ENCODE data around the gene NELL2. TPM values are rescaled to one million over a fixed set of nuclear protein-coding genes. Genes with fewer than 3 reads are reported as not detected.

Gene NELL2
- total and polyA plus RNA-seq, 7 donors: 0.17 to 1.8 (median 0.30) TPM; not detected in 3

DNA sequence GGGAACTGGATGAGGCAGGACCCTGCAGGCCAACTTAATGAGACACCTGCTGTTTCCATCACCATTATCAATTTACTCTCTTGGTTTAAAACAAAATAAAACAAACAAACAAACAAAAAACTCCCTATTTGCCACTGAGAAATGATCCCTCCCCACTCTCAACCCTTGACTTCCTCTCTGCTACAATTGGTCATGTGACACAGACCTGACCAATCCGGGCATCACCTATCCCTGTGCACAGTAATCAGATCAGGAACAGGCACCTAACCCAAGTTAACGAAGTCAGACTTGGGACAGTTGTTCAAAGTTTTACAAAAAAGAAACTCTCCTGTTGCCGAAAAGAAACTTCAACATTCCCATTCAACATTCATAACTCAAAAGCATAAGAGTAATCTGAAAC, 58.4 kb downstream of the NELL2 start:
- ATAC-seq: no peak
- Histone ChIP-seq H3K27me3 (ENCODE audit: insufficient read depth in 3 of 3, low read length in 2 of 3) (no peaks in the 10 kb centered on the region), H3K36me3 (ENCODE audit: insufficient read depth in 1 of 2, low read depth in 1 of 2) (no peaks in the 10 kb centered on the region), H3K9me3 (no peaks in the 10 kb centered on the region), H3K27ac (no peak overlapping the region), H3K4me3 (no peak overlapping the region), H3K4me1 (no peaks in the 10 kb centered on the region)
- intact Hi-C loops (cut with DNase I): no loop called here
- 87 to 89% (median 88%) methylated on average over 3 of the region's 3 CpGs for WGBS, 3 donors
- TF ChIP-seq, protein P1, sequence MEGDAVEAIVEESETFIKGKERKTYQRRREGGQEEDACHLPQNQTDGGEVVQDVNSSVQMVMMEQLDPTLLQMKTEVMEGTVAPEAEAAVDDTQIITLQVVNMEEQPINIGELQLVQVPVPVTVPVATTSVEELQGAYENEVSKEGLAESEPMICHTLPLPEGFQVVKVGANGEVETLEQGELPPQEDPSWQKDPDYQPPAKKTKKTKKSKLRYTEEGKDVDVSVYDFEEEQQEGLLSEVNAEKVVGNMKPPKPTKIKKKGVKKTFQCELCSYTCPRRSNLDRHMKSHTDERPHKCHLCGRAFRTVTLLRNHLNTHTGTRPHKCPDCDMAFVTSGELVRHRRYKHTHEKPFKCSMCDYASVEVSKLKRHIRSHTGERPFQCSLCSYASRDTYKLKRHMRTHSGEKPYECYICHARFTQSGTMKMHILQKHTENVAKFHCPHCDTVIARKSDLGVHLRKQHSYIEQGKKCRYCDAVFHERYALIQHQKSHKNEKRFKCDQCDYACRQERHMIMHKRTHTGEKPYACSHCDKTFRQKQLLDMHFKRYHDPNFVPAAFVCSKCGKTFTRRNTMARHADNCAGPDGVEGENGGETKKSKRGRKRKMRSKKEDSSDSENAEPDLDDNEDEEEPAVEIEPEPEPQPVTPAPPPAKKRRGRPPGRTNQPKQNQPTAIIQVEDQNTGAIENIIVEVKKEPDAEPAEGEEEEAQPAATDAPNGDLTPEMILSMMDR (IDR thresholded peaks at IDR 0.05): no peak
- no peak for DNase-seq

DNA sequence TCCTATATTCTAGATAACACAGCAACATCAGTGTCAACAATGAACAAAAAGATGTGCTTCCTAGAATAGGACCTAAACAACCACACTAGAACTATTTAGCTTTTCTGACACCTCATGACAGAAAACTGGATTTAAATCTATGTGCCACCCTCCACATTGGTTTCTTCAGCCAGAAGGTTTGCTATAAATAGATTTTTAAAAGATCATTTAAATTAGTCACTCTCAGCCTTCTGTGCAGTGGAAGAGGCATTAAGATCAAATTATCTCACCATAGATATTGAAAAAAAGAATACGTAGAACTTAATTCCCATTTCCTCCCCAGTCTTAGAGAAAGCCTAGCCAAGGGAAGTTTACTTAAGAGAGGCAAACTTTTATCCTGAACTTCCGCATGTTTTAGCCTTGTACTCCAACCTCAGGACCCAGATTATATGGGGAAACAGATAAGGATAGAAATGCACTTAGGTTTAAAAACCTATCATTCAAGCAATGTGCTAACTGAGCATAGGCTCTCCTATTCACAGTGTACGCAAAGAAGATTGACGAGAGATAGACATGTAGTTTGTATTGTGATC, 59.6 kb downstream of the NELL2 start:
- Histone ChIP-seq H3K9me3 (no peaks in the 10 kb centered on the region), H3K27me3 (ENCODE audit: insufficient read depth in 3 of 3, low read length in 2 of 3) (no peaks in the 10 kb centered on the region), H3K36me3 (ENCODE audit: insufficient read depth in 1 of 2, low read depth in 1 of 2) (no peaks in the 10 kb centered on the region), H3K27ac (no peak overlapping the region), H3K4me1 (no peaks in the 10 kb centered on the region), H3K4me3 (no peak overlapping the region)
- TF ChIP-seq, protein P1 (IDR thresholded peaks at IDR 0.05): no peak
- WGBS, 3 donors: 68 to 79% (median 79%) methylated on average over 4 of the region's 4 CpGs
- ATAC-seq: no peak
- no peak for DNase-seq
- intact Hi-C loops (cut with DNase I): no loop called here

DNA sequence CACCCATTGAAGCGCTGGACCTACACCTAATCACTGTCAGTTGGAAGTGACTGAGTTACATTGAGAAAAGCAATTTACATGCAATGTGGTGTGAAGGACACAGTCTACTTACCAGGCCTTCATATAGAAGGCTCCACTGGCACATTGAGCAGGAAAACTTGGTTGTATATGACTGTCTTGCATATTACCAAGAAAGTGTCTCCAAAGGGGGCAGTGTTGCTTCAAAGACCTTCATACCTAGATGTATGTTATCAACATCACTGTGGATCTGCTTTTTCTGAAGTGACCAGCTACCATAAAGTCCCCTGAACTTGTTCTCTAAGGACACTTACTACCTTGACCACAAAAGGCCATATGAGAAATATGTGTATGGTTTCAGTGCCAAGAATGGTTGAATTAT, 64.1 kb downstream of the NELL2 start:
- WGBS, 3 donors: 93 to 100% (median 94%) methylated on average over 1 of the region's 1 CpG
- Histone ChIP-seq H3K9me3 (no peaks in the 10 kb centered on the region), H3K4me3 (no peak overlapping the region), H3K4me1 (no peaks in the 10 kb centered on the region), H3K36me3 (ENCODE audit: insufficient read depth in 1 of 2, low read depth in 1 of 2) (no peaks in the 10 kb centered on the region), H3K27ac (no peak overlapping the region), H3K27me3 (ENCODE audit: insufficient read depth in 3 of 3, low read length in 2 of 3) (no peaks in the 10 kb centered on the region)
- DNase-seq: no peak
- TF ChIP-seq, protein P1 (IDR thresholded peaks at IDR 0.05): no peak
- ATAC-seq: no peak
- intact Hi-C loops (cut with DNase I): no loop called here

DNA sequence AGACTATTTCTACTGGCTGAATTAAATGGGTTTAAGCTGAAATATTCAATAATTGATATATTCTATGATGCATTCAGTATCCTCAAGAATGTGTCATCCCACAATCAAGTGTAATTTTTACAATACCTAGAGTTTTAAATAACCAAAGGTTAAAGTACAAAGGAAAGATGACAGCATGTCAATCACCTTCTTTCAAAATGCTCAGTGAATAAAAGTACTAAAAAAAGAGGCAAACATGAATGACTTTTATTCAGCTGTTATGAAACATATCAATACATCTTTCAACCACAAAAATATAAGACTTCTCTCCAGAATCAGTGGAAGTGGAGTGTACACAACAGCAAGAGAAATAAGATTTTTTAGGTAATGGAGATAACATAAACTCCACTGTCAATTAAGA, 72.0 kb downstream of the NELL2 start:
- Histone ChIP-seq H3K27me3 (ENCODE audit: insufficient read depth in 3 of 3, low read length in 2 of 3) (no peaks in the 10 kb centered on the region), H3K4me1 (no peaks in the 10 kb centered on the region), H3K36me3 (ENCODE audit: insufficient read depth in 1 of 2, low read depth in 1 of 2) (no peaks in the 10 kb centered on the region), H3K4me3 (no peak overlapping the region), H3K27ac (no peak overlapping the region), H3K9me3 (no peaks in the 10 kb centered on the region)
- no peak for ATAC-seq
- TF ChIP-seq, protein P1 (IDR thresholded peaks at IDR 0.05): no peak
- DNase-seq: no peak
- intact Hi-C loops (cut with DNase I): no loop called here

DNA sequence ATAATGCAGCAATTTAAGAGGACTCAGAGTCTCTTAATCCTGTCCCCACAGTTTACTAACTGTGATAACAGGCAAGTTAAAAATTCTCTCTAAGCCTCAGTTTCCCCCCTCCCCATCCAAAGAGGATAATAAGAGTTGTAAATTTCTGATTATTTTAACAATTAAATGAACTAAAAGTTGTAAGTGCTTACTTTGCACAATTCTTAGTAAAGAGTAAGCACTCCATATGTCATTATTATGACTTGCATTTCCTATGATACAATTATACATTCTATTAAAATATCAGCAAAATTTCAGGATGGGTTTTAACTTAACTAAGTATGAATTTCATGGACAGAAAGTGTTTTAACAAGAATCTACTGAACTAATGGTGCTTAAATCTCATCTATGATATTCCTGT, 80.1 kb downstream of the NELL2 start:
- H3K4me3 ChIP-seq: no peak overlapping the region
- no peaks in the 10 kb centered on the region for H3K36me3 ChIP-seq (ENCODE audit: insufficient read depth in 1 of 2, low read depth in 1 of 2)
- no peaks in the 10 kb centered on the region for H3K9me3 ChIP-seq
- TF ChIP-seq, protein P1 (IDR thresholded peaks at IDR 0.05): no peak
- no peak for ATAC-seq
- no peak for DNase-seq
- H3K27me3 ChIP-seq (ENCODE audit: insufficient read depth in 3 of 3, low read length in 2 of 3): no peaks in the 10 kb centered on the region
- no peak overlapping the region for H3K27ac ChIP-seq
- intact Hi-C loops (cut with DNase I): no loop called here
- no peaks in the 10 kb centered on the region for H3K4me1 ChIP-seq
